ENCODE data around the gene IL25.

DNA sequence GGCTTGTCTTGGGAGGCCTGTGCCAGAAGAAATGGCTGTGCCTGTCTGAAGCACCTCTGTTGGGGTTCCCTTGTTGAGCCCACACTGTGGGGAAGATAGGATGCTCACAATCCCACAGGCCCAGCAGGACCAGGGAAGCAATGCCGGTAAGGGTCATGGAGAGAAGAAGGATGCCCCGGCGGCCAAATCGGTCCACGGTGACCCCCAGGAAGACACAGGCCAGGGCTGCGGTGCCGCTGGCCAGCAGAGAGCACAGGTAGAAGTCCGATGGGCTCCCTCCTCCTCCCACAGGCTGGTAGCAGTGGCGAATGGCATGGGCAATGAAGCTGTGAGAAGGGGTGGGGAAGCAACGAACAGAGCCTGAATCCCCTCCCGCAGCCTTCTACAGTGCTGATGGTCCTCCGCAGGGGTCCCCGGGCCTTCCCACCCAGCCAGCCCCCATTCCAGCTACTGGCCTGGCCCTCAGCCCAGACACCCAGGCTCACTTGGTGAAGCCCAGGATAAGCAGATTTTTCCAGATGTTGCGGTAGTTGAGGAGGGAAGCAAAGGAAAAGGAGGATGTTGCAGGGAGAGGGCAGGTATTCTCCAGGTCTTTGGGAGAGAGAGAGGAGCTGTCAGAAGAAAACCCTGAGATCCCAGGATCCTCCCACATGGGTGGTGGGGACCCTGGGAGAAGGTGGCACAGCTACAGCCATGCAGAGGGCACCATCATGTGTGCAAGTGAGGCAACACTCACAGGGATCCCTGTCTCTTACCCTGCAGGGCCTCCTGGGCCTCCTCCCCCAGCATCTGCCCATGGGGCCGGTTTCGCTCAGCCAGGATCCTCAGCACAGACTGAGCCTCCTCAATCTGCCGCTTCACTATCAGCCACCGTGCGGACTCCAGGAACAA, 25.0 kb upstream of the IL25 start:
- no peak for TF ChIP-seq CTCF (conservative IDR thresholded peaks at IDR 0.05; ENCODE audit: low read length)
- no peak for TF ChIP-seq EZH2phosphoT487 (IDR thresholded peaks at IDR 0.05; ENCODE audit: borderline replicate concordance)

All from Loucy (cell line).